ENCODE data around the gene CTDSPL. TPM values are rescaled to one million over a fixed set of nuclear protein-coding genes. Genes with fewer than 3 reads are reported as not detected.

Gene CTDSPL
- total RNA-seq, 4 donors from 2014 or later: 33.4 to 72.6 (median 54.0) TPM

DNA sequence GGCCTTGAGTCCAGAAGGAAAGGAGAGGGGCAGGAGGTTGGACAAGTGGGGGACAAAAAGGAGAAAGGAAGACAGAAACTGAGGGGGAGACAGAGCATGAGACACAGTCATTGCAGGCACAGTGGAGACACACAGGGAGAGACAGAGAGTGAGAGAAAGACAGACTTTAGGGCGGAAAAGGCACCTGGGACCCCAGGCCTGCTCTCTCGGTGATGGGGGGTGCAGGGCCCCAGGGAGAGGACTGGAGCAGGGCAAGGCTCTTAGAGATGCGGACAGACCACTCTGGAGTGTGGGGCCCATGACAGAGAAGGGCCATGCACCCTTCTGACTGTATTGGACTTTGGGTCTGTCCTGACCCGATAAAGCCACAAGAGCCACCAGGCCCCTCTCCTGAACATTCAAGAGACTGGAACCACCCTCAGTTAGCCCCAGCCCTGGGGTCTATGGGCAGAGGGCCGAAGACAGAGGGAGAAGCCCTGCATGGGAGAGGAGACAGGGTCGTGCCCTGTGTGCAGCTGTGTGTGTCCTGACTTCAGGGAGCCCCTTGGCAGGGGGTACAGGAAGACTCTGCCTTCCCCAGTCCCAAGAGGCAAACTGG, 155.3 kb downstream of the CTDSPL start:
- 94% methylated on average over 4 of the region's 6 CpGs; no CpG with 5 or more reads in 1 of the 2 donors for WGBS, 2 donors (ENCODE audit: low coverage in 1 of 2)
- Histone ChIP-seq H3K9me3 (peaks cover 0 to 11% (median 0%) of the 10 kb centered on the region in 3 donors), H3K27me3 (no peaks in the 10 kb centered on the region), H3K27ac (no peak overlapping the region), H3K36me3 (peaks cover 0 to 85% of the 10 kb centered on the region in 2 donors), H3K4me3 (no peak overlapping the region), H3K4me1 (no peaks in the 10 kb centered on the region)
- TF ChIP-seq POLR2AphosphoS5 (IDR thresholded peaks at IDR 0.05) (no peak), EP300 (IDR thresholded peaks at IDR 0.05) (no peak), POLR2A (IDR thresholded peaks at IDR 0.05) (no peak)
- TF ChIP-seq, protein P1, sequence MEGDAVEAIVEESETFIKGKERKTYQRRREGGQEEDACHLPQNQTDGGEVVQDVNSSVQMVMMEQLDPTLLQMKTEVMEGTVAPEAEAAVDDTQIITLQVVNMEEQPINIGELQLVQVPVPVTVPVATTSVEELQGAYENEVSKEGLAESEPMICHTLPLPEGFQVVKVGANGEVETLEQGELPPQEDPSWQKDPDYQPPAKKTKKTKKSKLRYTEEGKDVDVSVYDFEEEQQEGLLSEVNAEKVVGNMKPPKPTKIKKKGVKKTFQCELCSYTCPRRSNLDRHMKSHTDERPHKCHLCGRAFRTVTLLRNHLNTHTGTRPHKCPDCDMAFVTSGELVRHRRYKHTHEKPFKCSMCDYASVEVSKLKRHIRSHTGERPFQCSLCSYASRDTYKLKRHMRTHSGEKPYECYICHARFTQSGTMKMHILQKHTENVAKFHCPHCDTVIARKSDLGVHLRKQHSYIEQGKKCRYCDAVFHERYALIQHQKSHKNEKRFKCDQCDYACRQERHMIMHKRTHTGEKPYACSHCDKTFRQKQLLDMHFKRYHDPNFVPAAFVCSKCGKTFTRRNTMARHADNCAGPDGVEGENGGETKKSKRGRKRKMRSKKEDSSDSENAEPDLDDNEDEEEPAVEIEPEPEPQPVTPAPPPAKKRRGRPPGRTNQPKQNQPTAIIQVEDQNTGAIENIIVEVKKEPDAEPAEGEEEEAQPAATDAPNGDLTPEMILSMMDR (IDR thresholded peaks at IDR 0.05): no peak
- no peak for ATAC-seq

DNA sequence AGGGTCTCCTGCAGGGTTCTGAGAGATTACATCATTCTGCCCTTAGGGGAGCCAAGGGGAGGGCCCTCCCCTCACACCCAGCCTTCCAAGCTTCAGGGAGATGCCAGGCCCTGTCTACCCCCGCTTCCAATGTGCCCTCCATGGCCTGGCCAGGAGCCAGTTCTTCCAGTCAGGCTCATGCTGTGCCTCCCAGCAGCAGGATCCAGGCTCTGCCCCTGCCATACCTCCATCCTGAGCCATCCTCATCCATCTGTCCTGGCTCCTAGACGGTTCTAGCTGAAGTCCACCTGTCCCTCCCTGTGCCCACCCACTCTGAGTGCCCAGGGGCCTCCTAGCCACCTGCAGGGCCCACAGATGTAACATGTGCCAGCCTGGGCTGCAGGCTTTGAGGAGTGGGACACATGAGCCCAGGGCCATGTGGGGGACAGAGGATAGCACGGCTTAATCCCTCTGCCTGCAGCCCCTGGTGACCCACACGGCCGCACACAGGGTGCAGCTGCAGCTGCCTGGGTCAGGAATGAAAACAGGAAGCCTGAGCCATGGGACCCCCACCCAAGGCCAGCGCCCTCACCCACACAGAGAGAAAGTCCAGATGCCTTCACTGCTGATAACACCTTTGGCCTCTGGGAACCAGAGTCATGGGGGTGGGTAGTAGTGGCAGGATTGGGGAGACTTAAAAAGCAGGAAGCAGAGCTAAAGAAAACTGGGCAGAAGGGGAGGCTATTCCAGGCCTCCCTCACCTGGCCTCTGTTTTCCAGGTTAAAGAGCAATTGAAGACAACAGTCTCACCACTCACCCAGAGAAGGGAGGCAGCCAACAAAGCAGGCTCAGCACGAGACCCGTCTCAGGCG, 156.0 kb downstream of the CTDSPL start:
- no peak for TF ChIP-seq POLR2AphosphoS5 (IDR thresholded peaks at IDR 0.05)
- TF ChIP-seq, protein P1 (IDR thresholded peaks at IDR 0.05): no peak
- no peak for TF ChIP-seq POLR2A (IDR thresholded peaks at IDR 0.05)
- no peak for TF ChIP-seq EP300 (IDR thresholded peaks at IDR 0.05)
- Histone ChIP-seq H3K4me1 (peaks cover 0 to 6% (median 0%) of the 10 kb centered on the region in 3 donors), H3K27ac (no peak overlapping the region), H3K4me3 (no peak overlapping the region), H3K36me3 (peaks cover 0 to 80% of the 10 kb centered on the region in 2 donors), H3K9me3 (peaks cover 0 to 11% (median 0%) of the 10 kb centered on the region in 3 donors), H3K27me3 (no peaks in the 10 kb centered on the region)
- no peak for ATAC-seq
- WGBS, 2 donors (ENCODE audit: low coverage in 1 of 2): 86% methylated on average over 4 of the region's 9 CpGs; no CpG with 5 or more reads in 1 of the 2 donors

DNA sequence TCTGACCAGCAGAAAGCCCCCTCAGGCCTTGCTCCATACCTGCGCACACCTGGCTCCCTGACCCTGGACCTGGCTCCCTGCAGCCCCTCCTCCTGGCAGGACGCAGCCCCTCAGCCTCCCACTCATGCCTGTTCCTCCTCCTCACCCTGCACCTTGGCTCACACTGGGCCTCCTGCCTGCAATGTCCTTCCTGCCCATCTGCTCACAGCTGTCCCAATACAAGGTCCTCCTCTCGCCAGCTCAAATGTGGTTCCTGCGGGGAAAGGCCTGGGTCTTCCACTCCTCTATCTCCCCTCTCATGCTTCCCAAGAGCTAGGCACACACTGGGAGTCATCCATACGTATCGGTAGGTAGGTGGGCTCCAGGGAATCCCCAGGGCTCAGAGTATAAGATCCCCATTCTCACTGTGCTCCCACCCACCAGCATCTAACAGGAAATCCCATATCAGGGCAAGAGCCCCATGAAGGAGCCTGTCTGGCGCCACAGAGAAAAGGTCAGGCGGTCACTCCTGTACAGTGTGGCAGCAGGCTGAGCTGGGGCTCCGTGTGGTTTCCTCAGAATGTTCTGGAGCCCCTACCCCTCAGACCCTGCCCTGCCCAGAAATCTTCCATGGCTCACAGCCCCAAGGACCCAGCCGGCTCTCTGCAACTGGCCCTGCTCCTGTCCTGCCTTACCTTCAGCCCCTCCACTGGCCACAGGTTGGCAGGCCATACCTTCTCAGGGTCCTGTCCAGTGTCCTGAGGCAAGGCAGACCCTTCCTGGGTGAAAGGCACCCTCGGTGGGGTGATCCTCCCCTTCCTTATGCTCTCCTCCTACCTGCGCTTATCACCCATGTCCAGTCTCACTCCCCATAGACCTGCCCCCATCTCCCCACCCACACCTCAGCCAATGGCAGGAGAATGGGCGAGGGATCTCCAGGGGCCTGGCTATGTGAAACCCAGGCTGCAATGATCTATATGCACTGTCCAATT, 156.9 kb downstream of the CTDSPL start:
- Histone ChIP-seq H3K9me3 (peaks cover 0 to 11% (median 0%) of the 10 kb centered on the region in 3 donors), H3K27ac (no peak overlapping the region), H3K4me3 (no peak overlapping the region), H3K4me1 (peaks cover 0 to 15% (median 0%) of the 10 kb centered on the region in 3 donors), H3K27me3 (no peaks in the 10 kb centered on the region), H3K36me3 (peaks cover 0 to 72% of the 10 kb centered on the region in 2 donors)
- TF ChIP-seq POLR2A (IDR thresholded peaks at IDR 0.05) (peak in 1 of 2 donors; percentile 22), EP300 (IDR thresholded peaks at IDR 0.05) (no peak), POLR2AphosphoS5 (IDR thresholded peaks at IDR 0.05) (no peak)
- TF ChIP-seq, protein P1 (IDR thresholded peaks at IDR 0.05): no peak
- 88 to 100% methylated on average over 1 to 12 of the region's 13 CpGs for WGBS, 2 donors (ENCODE audit: low coverage in 1 of 2)
- ATAC-seq: no peak

DNA sequence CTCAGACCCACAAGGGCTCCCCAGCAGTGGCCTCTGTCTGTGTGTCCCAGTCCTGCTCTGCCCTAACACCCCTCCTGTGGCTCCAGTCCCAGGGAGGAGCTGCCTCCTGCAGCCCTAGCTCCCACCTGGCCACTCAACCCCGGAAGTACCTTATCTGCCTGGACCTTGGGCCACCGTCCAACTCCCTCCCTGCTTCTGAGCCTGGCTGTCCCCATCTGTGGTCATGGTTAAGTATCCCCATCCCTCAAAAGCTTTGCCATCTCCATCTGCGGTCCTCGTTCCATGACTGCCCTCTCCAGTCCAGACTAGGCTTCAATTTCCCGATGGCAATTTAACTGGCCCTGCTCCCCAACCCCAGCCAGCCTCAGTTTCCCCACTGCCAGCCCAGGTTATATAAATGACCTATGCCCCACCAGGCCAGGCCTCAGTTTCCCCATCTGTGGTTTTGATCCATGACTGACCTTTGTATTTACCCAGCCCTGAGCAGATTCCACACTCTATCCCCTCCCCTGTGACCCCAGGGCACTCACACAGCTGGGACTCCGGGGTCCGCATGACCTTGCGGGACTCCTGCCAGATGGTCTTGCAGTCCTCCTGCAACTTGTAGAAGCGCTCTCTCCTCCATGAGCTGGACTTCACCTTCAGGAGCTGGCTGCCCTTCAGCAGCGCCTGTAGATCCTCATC, 158.1 kb downstream of the CTDSPL start:
- no peak for ATAC-seq
- Histone ChIP-seq H3K27me3 (no peaks in the 10 kb centered on the region), H3K4me1 (peaks cover 0 to 22% (median 0%) of the 10 kb centered on the region in 3 donors), H3K27ac (no peak overlapping the region), H3K4me3 (no peak overlapping the region), H3K36me3 (peaks cover 0 to 60% of the 10 kb centered on the region in 2 donors), H3K9me3 (peaks cover 0 to 11% (median 0%) of the 10 kb centered on the region in 3 donors)
- no peak for TF ChIP-seq POLR2AphosphoS5 (IDR thresholded peaks at IDR 0.05)
- TF ChIP-seq POLR2A (IDR thresholded peaks at IDR 0.05): no peak
- TF ChIP-seq EP300 (IDR thresholded peaks at IDR 0.05): no peak
- TF ChIP-seq, protein P1 (IDR thresholded peaks at IDR 0.05): no peak
- WGBS, 2 donors (ENCODE audit: low coverage in 1 of 2): 76 to 88% methylated on average over 4 to 5 of the region's 10 CpGs
